ENCODE measurements around the gene LRRC25.
"Not testable (repeated sequence)": the region's sequence is repeated elsewhere in the genome, so short reads cannot be mapped to it uniquely, and the experiment has no call there.

The LRRC25 gene

GRCh38 chr19:18424122-18424889 lies 26.9 kb upstream of the LRRC25 start:
- DNase-seq: no peak

- no peak for DNase-seq
These were observed 26.0 kb upstream of the LRRC25 start for GRCh38 chr19:18423258-18424020.

- DNase-seq: peak; percentile 82
These were observed 25.2 kb upstream of the LRRC25 start for GRCh38 chr19:18422530-18423191.

GRCh38 chr19:18421371-18421959 lies 24.0 kb upstream of the LRRC25 start:
- DNase-seq: peak; percentile 53

GRCh38 chr19:18420930-18421329 lies 23.5 kb upstream of the LRRC25 start:
- DNase-seq: no peak

- peak; percentile 25 for DNase-seq
These were observed 22.5 kb upstream of the LRRC25 start for GRCh38 chr19:18419699-18420460.

- no peak for DNase-seq
These were observed 21.8 kb upstream of the LRRC25 start, which contains the start of gene SSBP4 for GRCh38 chr19:18419195-18419698. Gene SSBP4, plus strand, starts transcription at chr19:18419398. Its CDS starts 251 bp downstream, at chr19:18419649.

GRCh38 chr19:18418483-18419194 lies 21.2 kb upstream of the LRRC25 start:
- DNase-seq: no peak

GRCh38 chr19:18418029-18418482 lies 20.6 kb upstream of the LRRC25 start:
- DNase-seq: no peak

- DNase-seq: no peak
These were observed 20.0 kb upstream of the LRRC25 start for GRCh38 chr19:18417250-18418028.

- peak; percentile 43 for DNase-seq
These were observed 19.4 kb upstream of the LRRC25 start for GRCh38 chr19:18416778-18417249.

GRCh38 chr19:18415178-18415867 lies 17.9 kb upstream of the LRRC25 start:
- no peak for DNase-seq

GRCh38 chr19:18414504-18415177 lies 17.2 kb upstream of the LRRC25 start:
- no peak for DNase-seq

- DNase-seq: no peak
These were observed 15.3 kb upstream of the LRRC25 start for GRCh38 chr19:18412610-18413239.

GRCh38 chr19:18408053-18408476 lies 10.6 kb upstream of the LRRC25 start:
- no peak for DNase-seq

GRCh38 chr19:18406749-18407148 lies 9.3 kb upstream of the LRRC25 start:
- DNase-seq: no peak

GRCh38 chr19:18405754-18406153 lies 8.3 kb upstream of the LRRC25 start:
- not testable (repeated sequence) for DNase-seq

GRCh38 chr19:18402455-18403248 lies 5.2 kb upstream of the LRRC25 start:
- DNase-seq: not testable (repeated sequence)
